GM23338 (cell line): ENCODE results near the gene CDC42SE1. TPM values are rescaled to one million over a fixed set of nuclear protein-coding genes. Genes with fewer than 3 reads are reported as not detected.

ENCODE experiments used
- ATAC-seq: fragments of 200-7000 bp; cut with Tn5 transposase; 3 replicates; pipeline ENCODE4 v1.9.1; 2020
- DNase-seq: peaks from one replicate; pipeline ENCODE4 v3.0.0-alpha.2; 2015; ENCODE audit warnings: low spot score
- H2AFZ ChIP-seq: fragments of 200-600 bp; sonication (generic); 2 replicates; pipeline ENCODE4 v1.8.0; 2016; ENCODE audit warnings: antibody characterized with exemption, mild to moderate bottlenecking, moderate library complexity
- H3F3A ChIP-seq: fragments of 200-600 bp; sonication (generic); replicated peaks from 2 replicates; pipeline ENCODE4 v1.8.0; 2017; ENCODE audit warnings: antibody characterized with exemption, mixed run types, low read depth
- H3K27ac ChIP-seq: fragments of 200-600 bp; sonication (generic); 2 replicates; pipeline ENCODE4 v1.6.1; 2016; ENCODE audit warnings: low read depth
- H3K27me3 ChIP-seq: fragments of 200-600 bp; sonication (generic); 2 replicates; pipeline ENCODE4 v1.8.0; 2016; ENCODE audit warnings: mild to moderate bottlenecking, mixed run types, moderate library complexity; ENCODE audit not compliant: insufficient read depth
- H3K36me3 ChIP-seq: fragments of 200-600 bp; sonication (generic); 2 replicates; pipeline ENCODE4 v1.8.0; 2016; ENCODE audit warnings: mild to moderate bottlenecking; ENCODE audit not compliant: insufficient read depth
- H3K4me1 ChIP-seq: fragments of 200-600 bp; sonication (generic); 2 replicates; pipeline ENCODE4 v1.8.0; 2016; ENCODE audit warnings: mild to moderate bottlenecking, moderate library complexity; ENCODE audit not compliant: insufficient read depth
- H3K4me2 ChIP-seq: fragments of 200-600 bp; sonication (generic); 2 replicates; pipeline ENCODE4 v1.7.1; 2017; ENCODE audit warnings: mixed run types
- H3K4me3 ChIP-seq: fragments of 200-600 bp; sonication (generic); 2 replicates; pipeline ENCODE4 v1.6.1; 2016; ENCODE audit warnings: mixed run types
- H3K79me2 ChIP-seq: fragments of 200-600 bp; sonication (generic); replicated peaks from 2 replicates; pipeline ENCODE4 v1.8.0; 2017; ENCODE audit warnings: mild to moderate bottlenecking; ENCODE audit not compliant: insufficient read depth
- H3K9me2 ChIP-seq: fragments of 200-600 bp; sonication (generic); 2 replicates; pipeline ENCODE4 v1.8.0; 2017; ENCODE audit not compliant: insufficient read depth
- H4K20me1 ChIP-seq: fragments of 200-600 bp; sonication (generic); replicated peaks from 2 replicates; pipeline ENCODE4 v1.8.0; 2017; ENCODE audit warnings: mild to moderate bottlenecking; ENCODE audit not compliant: insufficient read depth
- H3K27ac Mint-ChIP-seq: 2 replicates; pipeline ENCODE4 v1.8.0; 2020; ENCODE audit warnings: inconsistent platforms, mild to moderate bottlenecking, moderate library complexity, mixed read lengths
- H3K27me3 Mint-ChIP-seq: 3 replicates; pipeline ENCODE4 v1.8.0; 2022; ENCODE audit warnings: low read depth, mild to moderate bottlenecking, moderate library complexity, mixed read lengths, inconsistent platforms; ENCODE audit not compliant: insufficient read depth, poor library complexity
- H3K36me3 Mint-ChIP-seq: 3 replicates; pipeline ENCODE4 v1.8.0; 2021; ENCODE audit warnings: low read depth, mild to moderate bottlenecking, inconsistent platforms, moderate library complexity, mixed read lengths
- H3K4me1 Mint-ChIP-seq: 3 replicates; pipeline ENCODE4 v1.8.0; 2020; ENCODE audit warnings: mild to moderate bottlenecking, inconsistent platforms, mixed read lengths
- H3K4me3 Mint-ChIP-seq: 3 replicates; pipeline ENCODE4 v1.8.0; 2021; ENCODE audit warnings: moderate library complexity, mild to moderate bottlenecking, inconsistent platforms, mixed read lengths
- H3K9me3 Mint-ChIP-seq: 3 replicates; pipeline ENCODE4 v1.8.0; 2020; ENCODE audit warnings: moderate library complexity, mild to moderate bottlenecking, inconsistent platforms, mixed read lengths
- CREB1 ChIP-seq: fragments of 250-450 bp; sonication (Bioruptor Pico); IDR thresholded peaks from 2 replicates; pipeline ENCODE4 v1.5.0; 2020; ENCODE audit warnings: low read depth, mild to moderate bottlenecking, moderate library complexity
- CTCF ChIP-seq, 2 experiments: fragments of 200-600 bp in 1 of 2; sonication (generic) in 1 of 2; conservative IDR thresholded peaks; 2 replicates each; pipeline versions ENCODE4 v1.5.1 to v1.6.1; 2016 to 2017; ENCODE audit warnings: antibody characterized with exemption in 2 of 2, low read depth in 2 of 2, mild to moderate bottlenecking in 2 of 2, moderate library complexity in 1 of 2
- ETS1 ChIP-seq: IDR thresholded peaks from 2 replicates; pipeline ENCODE4 v1.6.1; 2016; ENCODE audit warnings: antibody characterized with exemption
- EZH2 ChIP-seq: fragments of 200-600 bp; sonication (generic); IDR thresholded peaks from one replicate; pipeline ENCODE4 v1.8.0; 2017; ENCODE audit warnings: antibody characterized with exemption, mild to moderate bottlenecking, low read depth; ENCODE audit not compliant: unreplicated experiment
- EZH2phosphoT487 ChIP-seq: fragments of 200-600 bp; sonication (generic); IDR thresholded peaks from one replicate; pipeline ENCODE4 v1.8.1; 2018; ENCODE audit warnings: antibody characterized with exemption; ENCODE audit not compliant: unreplicated experiment
- JUNB ChIP-seq: IDR thresholded peaks from one replicate; pipeline ENCODE4 v1.6.1; 2016; ENCODE audit warnings: antibody characterized with exemption; ENCODE audit not compliant: unreplicated experiment
- NANOG ChIP-seq: IDR thresholded peaks from 2 replicates; pipeline ENCODE4 v1.6.1; 2016; ENCODE audit warnings: antibody characterized with exemption, borderline replicate concordance
- POLR2AphosphoS5 ChIP-seq: IDR thresholded peaks from 2 replicates; pipeline ENCODE4 v1.6.1; 2016; ENCODE audit warnings: antibody characterized with exemption, low read depth
- STAT1 ChIP-seq: IDR thresholded peaks from one replicate; pipeline ENCODE4 v1.6.1; 2016; ENCODE audit warnings: antibody characterized with exemption; ENCODE audit not compliant: unreplicated experiment
- ZNF114 ChIP-seq: fragments of 250-450 bp; sonication (Bioruptor Pico); IDR thresholded peaks from 2 replicates; pipeline ENCODE4 v1.5.0; 2020; ENCODE audit warnings: mild to moderate bottlenecking, moderate library complexity
- ZNF331 ChIP-seq: fragments of 250-450 bp; sonication (Bioruptor Pico); IDR thresholded peaks from 2 replicates; pipeline ENCODE4 v1.5.0; 2020; ENCODE audit warnings: low read depth, mild to moderate bottlenecking, moderate library complexity
- ZNF462 ChIP-seq: fragments of 250-450 bp; sonication (Bioruptor Pico); IDR thresholded peaks from 2 replicates; pipeline ENCODE4 v1.5.0; 2020; ENCODE audit warnings: mild to moderate bottlenecking, moderate library complexity
- polyA plus RNA-seq: library from polyadenylated mRNA; unstranded; fragments of >200 nt; fragmentation: Nextera tagmentation; extraction: Ambion mirVana; gene quantifications from 2 replicates; pipeline ENCODE4 v1.2.1, GENCODE V29; 2016
- total RNA-seq: library from RNA; depleted of rRNA; stranded (reverse); fragments of >200 nt; shearing (Covaris generic); gene quantifications from 2 replicates; pipeline ENCODE4 v1.2.3, GENCODE V29; 2014
- TF ChIP-seq, protein P1 (sequence below): IDR thresholded peaks from one replicate; pipeline ENCODE4 v1.6.1; 2018; ENCODE audit warnings: antibody characterized with exemption; ENCODE audit not compliant: unreplicated experiment

The CDC42SE1 gene
- total and polyA plus RNA-seq, 2 experiments from 2014 or later, result 18.3 to 49.1 TPM

GRCh38 chr1:151051356-151052009, 7.9 kb downstream of the CDC42SE1 start:
- no peak overlapping the region for H2AFZ ChIP-seq
- H4K20me1 ChIP-seq, result peaks cover 14% of the 10 kb centered on the region
- no peak for TF ChIP-seq STAT1
- TF ChIP-seq POLR2AphosphoS5, result no peak
- TF ChIP-seq ZNF331 (CRISPR knock-in tag), result no peak
- TF ChIP-seq ETS1, result no peak
- TF ChIP-seq JUNB, result no peak
- TF ChIP-seq EZH2phosphoT487, result no peak
- no peak for TF ChIP-seq ZNF114 (CRISPR knock-in tag)
- TF ChIP-seq, protein P1, sequence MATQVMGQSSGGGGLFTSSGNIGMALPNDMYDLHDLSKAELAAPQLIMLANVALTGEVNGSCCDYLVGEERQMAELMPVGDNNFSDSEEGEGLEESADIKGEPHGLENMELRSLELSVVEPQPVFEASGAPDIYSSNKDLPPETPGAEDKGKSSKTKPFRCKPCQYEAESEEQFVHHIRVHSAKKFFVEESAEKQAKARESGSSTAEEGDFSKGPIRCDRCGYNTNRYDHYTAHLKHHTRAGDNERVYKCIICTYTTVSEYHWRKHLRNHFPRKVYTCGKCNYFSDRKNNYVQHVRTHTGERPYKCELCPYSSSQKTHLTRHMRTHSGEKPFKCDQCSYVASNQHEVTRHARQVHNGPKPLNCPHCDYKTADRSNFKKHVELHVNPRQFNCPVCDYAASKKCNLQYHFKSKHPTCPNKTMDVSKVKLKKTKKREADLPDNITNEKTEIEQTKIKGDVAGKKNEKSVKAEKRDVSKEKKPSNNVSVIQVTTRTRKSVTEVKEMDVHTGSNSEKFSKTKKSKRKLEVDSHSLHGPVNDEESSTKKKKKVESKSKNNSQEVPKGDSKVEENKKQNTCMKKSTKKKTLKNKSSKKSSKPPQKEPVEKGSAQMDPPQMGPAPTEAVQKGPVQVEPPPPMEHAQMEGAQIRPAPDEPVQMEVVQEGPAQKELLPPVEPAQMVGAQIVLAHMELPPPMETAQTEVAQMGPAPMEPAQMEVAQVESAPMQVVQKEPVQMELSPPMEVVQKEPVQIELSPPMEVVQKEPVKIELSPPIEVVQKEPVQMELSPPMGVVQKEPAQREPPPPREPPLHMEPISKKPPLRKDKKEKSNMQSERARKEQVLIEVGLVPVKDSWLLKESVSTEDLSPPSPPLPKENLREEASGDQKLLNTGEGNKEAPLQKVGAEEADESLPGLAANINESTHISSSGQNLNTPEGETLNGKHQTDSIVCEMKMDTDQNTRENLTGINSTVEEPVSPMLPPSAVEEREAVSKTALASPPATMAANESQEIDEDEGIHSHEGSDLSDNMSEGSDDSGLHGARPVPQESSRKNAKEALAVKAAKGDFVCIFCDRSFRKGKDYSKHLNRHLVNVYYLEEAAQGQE, result no peak
- TF ChIP-seq CTCF (conservative IDR thresholded peaks at IDR 0.05; ENCODE audit: low read depth in 2 of 2), result no peak
- TF ChIP-seq CREB1 (CRISPR knock-in tag), result no peak
- TF ChIP-seq EZH2, result no peak
- no peak for TF ChIP-seq NANOG
- no peak for TF ChIP-seq ZNF462 (CRISPR knock-in tag)
- H3K27ac ChIP-seq, result peak overlapping the region; percentile 68; the same call in 1 of the 2 replicates
- peaks cover 56% of the 10 kb centered on the region for H3K36me3 Mint-ChIP-seq
- H3K4me2 ChIP-seq, result no peak overlapping the region
- peaks cover 5% of the 10 kb centered on the region; the same call in 1 of the 2 replicates for H3K4me1 ChIP-seq
- H3K79me2 ChIP-seq, result peaks cover 10% of the 10 kb centered on the region
- H3K4me3 Mint-ChIP-seq, result no peak overlapping the region
- H3K27ac Mint-ChIP-seq, result no peak overlapping the region
- H3K27me3 ChIP-seq, result no peaks in the 10 kb centered on the region
- H3F3A ChIP-seq, result peaks cover 41% of the 10 kb centered on the region
- H3K9me2 ChIP-seq, result no peaks in the 10 kb centered on the region
- ATAC-seq (no peak), DNase-seq (no peak)
- H3K9me3 Mint-ChIP-seq, result no peaks in the 10 kb centered on the region; the same call in 2 of the 3 replicates
- peaks cover 9% of the 10 kb centered on the region for H3K27me3 Mint-ChIP-seq
- H3K4me1 Mint-ChIP-seq, result peaks cover 14% of the 10 kb centered on the region
- H3K4me3 ChIP-seq, result no peak overlapping the region
- peaks cover 48% of the 10 kb centered on the region for H3K36me3 ChIP-seq
